GM12878 (cell line): ENCODE data around the gene SRP68.

Source experiments
- EGR1 ChIP-seq, 2 experiments: IDR thresholded peaks; 1 replicate in 1 of 2; 2 replicates in 1 of 2; pipeline ENCODE4 v1.6.1; 2011 to 2012; ENCODE audit warnings: low read depth in 2 of 2, low read length in 2 of 2, borderline replicate concordance in 1 of 2, mild to moderate bottlenecking in 1 of 2, moderate library complexity in 1 of 2
- EP300 ChIP-seq, 2 experiments: fragments of 150-350 bp in 1 of 2; IDR thresholded peaks; 2 replicates each; pipeline ENCODE4 v1.6.1; 2011 to 2012; ENCODE audit warnings: low read depth in 2 of 2, low read length in 2 of 2, borderline replicate concordance in 1 of 2, improper control_type of control experiment in 1 of 2, inconsistent platforms in 1 of 2; ENCODE audit not compliant: control insufficient read depth in 1 of 2
- POLR2A ChIP-seq: IDR thresholded peaks from 2 replicates; pipeline ENCODE4 v1.6.1; 2011; ENCODE audit warnings: low read depth, mild to moderate bottlenecking, low read length
- SRF ChIP-seq, 2 experiments: IDR thresholded peaks; 2 replicates each; pipeline ENCODE4 v1.6.1; 2011; ENCODE audit warnings: low read depth in 2 of 2, low read length in 2 of 2, mild to moderate bottlenecking in 1 of 2, moderate library complexity in 1 of 2
- TCF3 ChIP-seq: IDR thresholded peaks from 2 replicates; pipeline ENCODE4 v1.6.1; 2012; ENCODE audit warnings: low read depth, mild to moderate bottlenecking, low read length, borderline replicate concordance; ENCODE audit not compliant: insufficient read depth
- TF ChIP-seq, protein P1 (sequence below), 3 experiments: IDR thresholded peaks in 2 of 3; conservative IDR thresholded peaks in 1 of 3; 2 replicates each; pipeline ENCODE4 v1.5.1; 2011; ENCODE audit warnings: low read depth in 3 of 3, low read length in 3 of 3, mild to moderate bottlenecking in 3 of 3, control low read depth in 2 of 3, moderate library complexity in 2 of 3, inconsistent platforms in 1 of 3, mixed read lengths in 1 of 3; ENCODE audit not compliant: control insufficient read depth in 2 of 3, insufficient read depth in 1 of 3; ENCODE audit errors: extremely low read depth in 1 of 3

DNA sequence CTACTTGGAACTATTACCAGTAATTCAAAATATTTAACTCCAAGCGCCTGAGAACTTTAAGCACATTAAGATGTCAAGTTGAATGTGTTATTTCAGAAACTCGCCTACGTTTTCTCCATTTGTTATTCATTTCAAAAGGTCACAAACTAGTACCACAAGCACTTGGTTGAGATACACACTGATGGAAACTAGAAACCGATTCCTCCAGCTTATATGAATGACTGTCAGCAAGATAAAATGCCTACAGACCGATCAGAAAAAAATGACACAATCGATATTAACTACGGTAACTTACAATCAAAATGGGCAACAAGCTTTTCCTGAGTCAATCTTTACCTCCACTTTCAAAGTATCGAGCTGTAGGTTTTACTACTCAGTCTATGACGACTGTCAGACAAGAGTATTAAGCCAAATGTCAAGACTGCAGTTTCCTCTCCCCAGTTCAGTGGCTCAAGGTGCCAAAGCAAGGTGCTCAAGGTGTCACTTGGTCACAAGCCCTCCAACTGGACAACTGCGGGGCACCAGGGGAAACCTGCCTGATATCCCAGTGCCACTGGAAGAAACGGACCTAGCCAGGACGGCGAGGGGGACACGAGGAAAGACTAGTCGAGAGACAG lies 678 bp downstream of the SRP68 start:
- TF ChIP-seq EP300 (IDR thresholded peaks at IDR 0.05; ENCODE audit: borderline replicate concordance in 1 of 2, control insufficient read depth in 1 of 2, low read depth in 2 of 2, low read length in 2 of 2) (0 out of 4 replicates have a peak, but pooled peaks of 1 of the 2 experiments have one; percentile 17), EGR1 (IDR thresholded peaks at IDR 0.05; ENCODE audit: borderline replicate concordance in 1 of 2, low read depth in 2 of 2, low read length in 2 of 2) (no peak), SRF (IDR thresholded peaks at IDR 0.05; ENCODE audit: low read depth in 2 of 2, low read length in 2 of 2) (no peak), TCF3 (no peak), POLR2A (no peak)
- TF ChIP-seq, protein P1, sequence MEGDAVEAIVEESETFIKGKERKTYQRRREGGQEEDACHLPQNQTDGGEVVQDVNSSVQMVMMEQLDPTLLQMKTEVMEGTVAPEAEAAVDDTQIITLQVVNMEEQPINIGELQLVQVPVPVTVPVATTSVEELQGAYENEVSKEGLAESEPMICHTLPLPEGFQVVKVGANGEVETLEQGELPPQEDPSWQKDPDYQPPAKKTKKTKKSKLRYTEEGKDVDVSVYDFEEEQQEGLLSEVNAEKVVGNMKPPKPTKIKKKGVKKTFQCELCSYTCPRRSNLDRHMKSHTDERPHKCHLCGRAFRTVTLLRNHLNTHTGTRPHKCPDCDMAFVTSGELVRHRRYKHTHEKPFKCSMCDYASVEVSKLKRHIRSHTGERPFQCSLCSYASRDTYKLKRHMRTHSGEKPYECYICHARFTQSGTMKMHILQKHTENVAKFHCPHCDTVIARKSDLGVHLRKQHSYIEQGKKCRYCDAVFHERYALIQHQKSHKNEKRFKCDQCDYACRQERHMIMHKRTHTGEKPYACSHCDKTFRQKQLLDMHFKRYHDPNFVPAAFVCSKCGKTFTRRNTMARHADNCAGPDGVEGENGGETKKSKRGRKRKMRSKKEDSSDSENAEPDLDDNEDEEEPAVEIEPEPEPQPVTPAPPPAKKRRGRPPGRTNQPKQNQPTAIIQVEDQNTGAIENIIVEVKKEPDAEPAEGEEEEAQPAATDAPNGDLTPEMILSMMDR (IDR thresholded peaks at IDR 0.05 in 2 of 3, conservative IDR thresholded peaks at IDR 0.05 in 1 of 3; ENCODE audit: control insufficient read depth in 2 of 3, extremely low read depth in 1 of 3, insufficient read depth in 1 of 3, low read depth in 3 of 3, low read length in 3 of 3): no peak
